ENCODE data around the gene FAM98A. TPM values are rescaled to one million over a fixed set of nuclear protein-coding genes. Genes with fewer than 3 reads are reported as not detected.

FAM98A gene
- total RNA-seq, 1 experiment from 2014 or later: 22.4 TPM

DNA sequence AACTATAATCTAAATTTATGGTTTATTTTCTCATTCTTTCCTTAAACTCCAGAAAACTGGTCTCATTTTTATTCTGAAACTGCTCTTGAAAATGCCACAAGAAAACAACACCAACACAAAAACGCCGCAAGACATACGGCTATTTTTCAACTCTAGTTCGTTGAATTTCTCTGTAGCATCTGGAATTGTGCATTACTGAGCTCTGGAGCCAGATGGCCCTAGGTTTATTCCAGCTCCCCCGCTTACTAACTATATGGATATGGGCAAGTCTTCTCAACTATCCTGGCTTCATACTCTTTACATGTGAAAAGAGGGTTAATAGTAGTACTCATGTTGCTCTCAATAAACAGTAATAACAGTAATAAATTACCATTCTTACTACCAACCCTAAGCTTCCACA is 19.9 kb downstream of the FAM98A start:
- H3K27ac ChIP-seq (ENCODE audit: low read length): no peak overlapping the region
- peaks cover 4% of the 10 kb centered on the region; the same call in 1 of the 2 replicates for H3K36me3 ChIP-seq (ENCODE audit: low read depth, low read length)
- H3K4me1 ChIP-seq (ENCODE audit: insufficient read depth, low read length): no peaks in the 10 kb centered on the region
- no peaks in the 10 kb centered on the region for H3K27me3 ChIP-seq (ENCODE audit: low read length)
- H3K79me2 ChIP-seq (ENCODE audit: low read length): no peaks in the 10 kb centered on the region
- ChIA-PET POLR2A (ENCODE audit: unreplicated experiment) (no interaction called here), CTCF (no interaction called here)
- no peaks in the 10 kb centered on the region for H3K9me3 ChIP-seq (ENCODE audit: low read length)
- no peaks in the 10 kb centered on the region for H4K20me1 ChIP-seq (ENCODE audit: low read length)
- DNase-seq (no peak), ATAC-seq (no peak)
- H3K4me2 ChIP-seq (ENCODE audit: low read length): no peak overlapping the region
- intact Hi-C loops (cut with micrococcal nuclease): no loop called here
- TF ChIP-seq, protein P1, sequence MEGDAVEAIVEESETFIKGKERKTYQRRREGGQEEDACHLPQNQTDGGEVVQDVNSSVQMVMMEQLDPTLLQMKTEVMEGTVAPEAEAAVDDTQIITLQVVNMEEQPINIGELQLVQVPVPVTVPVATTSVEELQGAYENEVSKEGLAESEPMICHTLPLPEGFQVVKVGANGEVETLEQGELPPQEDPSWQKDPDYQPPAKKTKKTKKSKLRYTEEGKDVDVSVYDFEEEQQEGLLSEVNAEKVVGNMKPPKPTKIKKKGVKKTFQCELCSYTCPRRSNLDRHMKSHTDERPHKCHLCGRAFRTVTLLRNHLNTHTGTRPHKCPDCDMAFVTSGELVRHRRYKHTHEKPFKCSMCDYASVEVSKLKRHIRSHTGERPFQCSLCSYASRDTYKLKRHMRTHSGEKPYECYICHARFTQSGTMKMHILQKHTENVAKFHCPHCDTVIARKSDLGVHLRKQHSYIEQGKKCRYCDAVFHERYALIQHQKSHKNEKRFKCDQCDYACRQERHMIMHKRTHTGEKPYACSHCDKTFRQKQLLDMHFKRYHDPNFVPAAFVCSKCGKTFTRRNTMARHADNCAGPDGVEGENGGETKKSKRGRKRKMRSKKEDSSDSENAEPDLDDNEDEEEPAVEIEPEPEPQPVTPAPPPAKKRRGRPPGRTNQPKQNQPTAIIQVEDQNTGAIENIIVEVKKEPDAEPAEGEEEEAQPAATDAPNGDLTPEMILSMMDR (conservative IDR thresholded peaks at IDR 0.05; ENCODE audit: low read depth, low read length): no peak
- no peak for TF ChIP-seq EZH2phosphoT487 (IDR thresholded peaks at IDR 0.05; ENCODE audit: borderline replicate concordance, low read length)
- TF ChIP-seq EZH2 (IDR thresholded peaks at IDR 0.05; ENCODE audit: low read length, unreplicated experiment): no peak
- no peak overlapping the region for H3K4me3 ChIP-seq (ENCODE audit: low read length)
- no peaks in the 10 kb centered on the region for H3F3A ChIP-seq (ENCODE audit: low read length, unreplicated experiment)
- H2AFZ ChIP-seq (ENCODE audit: low read length): no peak overlapping the region
- no peaks in the 10 kb centered on the region for H3K9me2 ChIP-seq (replicated peaks; ENCODE audit: low read length)
- no peak overlapping the region for H3K9ac ChIP-seq (ENCODE audit: low read length)
- BruUV-seq (replicated peaks): no TSS peak

DNA sequence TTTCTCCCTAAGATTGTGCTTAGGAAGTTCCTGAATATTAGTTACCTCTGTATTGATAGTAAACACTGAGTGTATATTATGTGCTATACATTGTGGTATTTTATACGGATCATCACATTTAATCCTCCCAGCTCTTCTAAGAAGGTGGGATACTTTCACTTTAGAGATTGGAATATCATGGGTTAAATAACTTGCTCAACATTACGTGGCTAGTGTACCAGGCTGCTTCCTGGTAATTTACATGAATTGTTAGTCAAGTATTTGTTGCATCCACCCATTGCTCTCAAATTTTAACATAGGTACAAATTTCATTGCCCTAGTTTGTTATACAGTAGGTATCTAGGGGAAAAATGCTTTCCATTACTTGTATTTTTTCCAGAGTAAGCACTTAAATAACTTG is 21.4 kb downstream of the FAM98A start:
- POLR2A ChIA-PET (ENCODE audit: unreplicated experiment): no interaction called here
- BruUV-seq (replicated peaks): no TSS peak
- no peak for DNase-seq

DNA sequence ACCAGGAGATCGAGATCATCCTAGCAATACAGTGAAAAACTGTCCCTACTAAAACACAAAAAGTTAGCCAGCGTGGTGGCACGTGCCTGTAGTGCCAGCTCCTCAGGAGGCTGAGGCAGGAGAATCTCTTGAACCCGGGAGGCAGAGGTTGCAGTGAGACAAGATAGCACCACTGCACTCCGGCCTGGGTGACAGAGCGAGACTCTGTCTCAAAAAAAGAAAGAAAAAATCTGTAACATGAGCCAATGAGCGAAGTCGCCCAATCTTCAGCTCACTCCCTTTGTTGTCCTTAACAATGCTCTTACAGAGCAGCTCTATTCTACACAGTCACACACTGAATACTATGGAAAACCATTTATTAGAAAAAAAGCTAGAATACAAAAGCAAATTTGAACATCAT is 22.0 kb downstream of the FAM98A start:
- no TSS peak for BruUV-seq (replicated peaks)
- no peaks in the 10 kb centered on the region for H3K79me2 ChIP-seq (ENCODE audit: low read length)
- H3K4me2 ChIP-seq (ENCODE audit: low read length): no peak overlapping the region
- no peak overlapping the region for H3K4me3 ChIP-seq (ENCODE audit: low read length)
- H3F3A ChIP-seq (ENCODE audit: low read length, unreplicated experiment): no peaks in the 10 kb centered on the region
- H3K9me2 ChIP-seq (replicated peaks; ENCODE audit: low read length): no peaks in the 10 kb centered on the region
- no peaks in the 10 kb centered on the region for H3K27me3 ChIP-seq (ENCODE audit: low read length)
- H3K36me3 ChIP-seq (ENCODE audit: low read depth, low read length): no peaks in the 10 kb centered on the region; the same call in 1 of the 2 replicates
- no peak overlapping the region for H3K9ac ChIP-seq (ENCODE audit: low read length)
- ATAC-seq (no peak), DNase-seq (no peak)
- H3K4me1 ChIP-seq (ENCODE audit: insufficient read depth, low read length): no peaks in the 10 kb centered on the region
- no peak for TF ChIP-seq EZH2phosphoT487 (IDR thresholded peaks at IDR 0.05; ENCODE audit: borderline replicate concordance, low read length)
- no peak for TF ChIP-seq EZH2 (IDR thresholded peaks at IDR 0.05; ENCODE audit: low read length, unreplicated experiment)
- TF ChIP-seq, protein P1 (conservative IDR thresholded peaks at IDR 0.05; ENCODE audit: low read depth, low read length): no peak
- H4K20me1 ChIP-seq (ENCODE audit: low read length): no peaks in the 10 kb centered on the region
- H3K9me3 ChIP-seq (ENCODE audit: low read length): no peaks in the 10 kb centered on the region
- intact Hi-C loops (cut with micrococcal nuclease): no loop called here
- ChIA-PET POLR2A (ENCODE audit: unreplicated experiment) (interaction anchor here (0.6 kb wide), 1 partner anchor 22 kb away, joined by 4 read pairs; no protein-coding TSS in a partner anchor), CTCF (no interaction called here)
- H2AFZ ChIP-seq (ENCODE audit: low read length): no peak overlapping the region
- no peak overlapping the region for H3K27ac ChIP-seq (ENCODE audit: low read length)

More for the DNA sequence above, 21.4 kb downstream of the FAM98A start:
- no peak overlapping the region for H3K27ac ChIP-seq (ENCODE audit: low read length)
- CTCF ChIA-PET: no interaction called here
- no peaks in the 10 kb centered on the region for H3K79me2 ChIP-seq (ENCODE audit: low read length)
- no peaks in the 10 kb centered on the region for H3F3A ChIP-seq (ENCODE audit: low read length, unreplicated experiment)
- ATAC-seq: no peak
- peaks cover 4% of the 10 kb centered on the region; the same call in 1 of the 2 replicates for H3K36me3 ChIP-seq (ENCODE audit: low read depth, low read length)
- H3K9ac ChIP-seq (ENCODE audit: low read length): no peak overlapping the region
- no peaks in the 10 kb centered on the region for H3K9me3 ChIP-seq (ENCODE audit: low read length)
- H3K4me2 ChIP-seq (ENCODE audit: low read length): no peak overlapping the region
- H3K9me2 ChIP-seq (replicated peaks; ENCODE audit: low read length): no peaks in the 10 kb centered on the region
- no peak overlapping the region for H3K4me3 ChIP-seq (ENCODE audit: low read length)
- no peak overlapping the region for H2AFZ ChIP-seq (ENCODE audit: low read length)
- intact Hi-C loops (cut with micrococcal nuclease): no loop called here
- no peaks in the 10 kb centered on the region for H3K27me3 ChIP-seq (ENCODE audit: low read length)
- H3K4me1 ChIP-seq (ENCODE audit: insufficient read depth, low read length): no peaks in the 10 kb centered on the region
- no peaks in the 10 kb centered on the region for H4K20me1 ChIP-seq (ENCODE audit: low read length)
- no peak for TF ChIP-seq EZH2phosphoT487 (IDR thresholded peaks at IDR 0.05; ENCODE audit: borderline replicate concordance, low read length)
- TF ChIP-seq EZH2 (IDR thresholded peaks at IDR 0.05; ENCODE audit: low read length, unreplicated experiment): no peak
- TF ChIP-seq, protein P1 (conservative IDR thresholded peaks at IDR 0.05; ENCODE audit: low read depth, low read length): no peak
